ENCODE results near the gene LGALS4.
"Not testable (repeated sequence)": the region's sequence is repeated elsewhere in the genome, so short reads cannot be mapped to it uniquely, and the experiment has no call there.

LGALS4 gene, protein sequence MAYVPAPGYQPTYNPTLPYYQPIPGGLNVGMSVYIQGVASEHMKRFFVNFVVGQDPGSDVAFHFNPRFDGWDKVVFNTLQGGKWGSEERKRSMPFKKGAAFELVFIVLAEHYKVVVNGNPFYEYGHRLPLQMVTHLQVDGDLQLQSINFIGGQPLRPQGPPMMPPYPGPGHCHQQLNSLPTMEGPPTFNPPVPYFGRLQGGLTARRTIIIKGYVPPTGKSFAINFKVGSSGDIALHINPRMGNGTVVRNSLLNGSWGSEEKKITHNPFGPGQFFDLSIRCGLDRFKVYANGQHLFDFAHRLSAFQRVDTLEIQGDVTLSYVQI

DNA sequence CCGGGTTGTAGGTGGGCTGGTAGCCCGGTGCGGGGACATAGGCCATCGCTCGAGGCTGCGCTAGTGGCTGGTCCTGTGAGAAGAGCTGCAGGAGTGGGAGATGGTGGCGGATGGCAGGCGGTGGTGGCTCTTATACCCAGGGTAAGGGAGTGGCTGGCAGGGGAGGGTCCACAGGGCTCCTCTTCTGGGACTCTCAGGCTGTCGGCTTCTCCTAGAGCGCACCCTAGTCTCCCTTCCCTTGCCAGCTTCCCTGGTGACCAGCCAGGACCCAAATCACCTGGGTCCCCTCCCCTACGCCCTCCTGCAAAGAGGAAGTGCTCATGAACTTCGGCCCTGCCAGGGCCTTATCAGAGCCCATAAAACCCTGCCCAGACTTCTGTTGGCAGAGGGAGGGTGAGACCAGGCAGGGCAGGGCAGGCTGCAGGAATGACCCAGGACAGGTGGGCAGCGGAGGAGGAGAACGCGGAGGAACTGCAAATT, at the start of gene LGALS4:
Gene LGALS4, minus strand, starts transcription at position 105 of the 480 bp plus-strand sequence. Its CDS starts 59 bp downstream, at position 46.
- no peak for DNase-seq (ENCODE audit: low spot score)

DNA sequence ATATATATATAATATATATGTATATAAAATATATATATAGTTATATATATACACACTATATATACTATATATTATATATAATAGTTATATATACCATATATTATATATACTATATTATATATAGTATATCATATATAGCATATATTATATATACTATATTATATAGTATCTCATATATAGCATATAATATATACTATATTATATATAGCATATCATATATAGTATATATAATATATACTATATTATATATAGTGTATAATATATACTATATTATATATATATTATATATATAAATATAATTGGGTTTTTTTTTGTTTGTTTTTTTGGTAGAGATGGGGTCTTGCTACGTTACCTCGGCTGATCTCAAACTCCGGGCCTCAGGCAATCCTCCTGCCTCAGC, 48.6 kb upstream of the LGALS4 start:
- no peak for DNase-seq (ENCODE audit: low spot score)

DNA sequence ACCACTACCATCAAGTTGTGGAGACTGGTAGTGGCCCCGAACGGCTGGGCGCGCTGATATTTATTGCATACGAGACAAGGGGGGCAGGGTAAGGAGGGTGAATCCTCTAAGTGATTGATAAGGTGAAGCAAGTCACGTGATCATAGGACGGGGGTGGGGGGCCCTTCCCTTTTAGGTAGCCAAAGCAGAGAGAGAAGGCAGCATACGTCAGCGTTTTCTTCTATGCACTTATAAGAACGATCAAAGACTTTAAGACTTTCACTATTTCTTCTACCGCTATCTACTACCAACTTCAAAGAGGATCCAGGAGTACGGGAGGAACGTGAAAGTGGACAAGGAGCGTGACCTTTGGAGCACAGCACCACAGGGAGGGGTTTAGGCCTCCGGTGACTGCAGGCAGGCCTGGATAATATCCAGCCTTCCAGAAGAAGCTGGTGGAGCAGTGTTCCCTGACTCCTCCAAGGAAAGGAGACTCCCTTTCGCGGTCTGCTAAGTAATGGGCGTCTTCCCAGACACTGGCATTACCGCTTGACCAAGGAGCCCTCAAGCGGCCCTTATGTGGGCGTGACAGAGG, 47.0 kb upstream of the LGALS4 start:
- not testable (repeated sequence) for DNase-seq (ENCODE audit: low spot score)

DNA sequence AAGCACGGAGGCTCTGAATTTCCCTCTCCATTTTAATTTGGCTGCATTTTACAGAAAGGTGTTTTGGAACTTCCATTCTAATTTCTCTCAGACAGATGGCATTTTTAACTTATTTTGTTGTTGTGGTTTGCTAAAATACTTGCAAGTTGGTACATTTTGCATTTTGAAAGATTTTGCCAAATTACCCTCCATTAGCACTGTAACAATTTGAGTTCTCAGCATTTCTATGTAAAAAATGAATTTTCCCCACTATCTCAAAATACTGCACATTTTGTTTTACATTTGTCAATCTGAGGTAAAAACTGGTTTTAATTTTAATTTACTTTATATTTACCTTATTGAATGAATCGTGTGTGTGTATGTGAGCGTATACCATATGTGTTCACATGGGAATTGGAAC, 44.1 kb upstream of the LGALS4 start:
- no peak for DNase-seq (ENCODE audit: low spot score)

DNA sequence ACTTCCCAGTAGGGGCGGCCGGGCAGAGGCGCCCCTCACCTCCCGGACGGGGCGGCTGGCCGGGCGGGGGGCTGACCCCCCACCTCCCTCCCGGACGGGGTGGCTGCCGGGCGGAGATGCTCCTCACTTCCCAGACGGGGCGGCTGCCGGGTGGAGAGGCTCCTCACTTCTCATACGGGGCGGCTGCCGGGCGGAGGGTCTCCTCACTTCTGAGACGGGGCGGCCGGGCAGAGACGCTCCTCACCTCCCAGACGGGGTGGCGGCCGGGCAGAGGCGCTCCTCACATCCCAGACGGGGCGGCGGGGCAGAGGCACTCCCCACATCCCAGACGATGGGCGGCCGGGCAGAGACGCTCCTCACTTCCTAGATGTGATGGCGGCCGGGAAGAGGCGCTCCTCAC, 43.0 kb upstream of the LGALS4 start:
- not testable (repeated sequence) for DNase-seq (ENCODE audit: low spot score)

DNA sequence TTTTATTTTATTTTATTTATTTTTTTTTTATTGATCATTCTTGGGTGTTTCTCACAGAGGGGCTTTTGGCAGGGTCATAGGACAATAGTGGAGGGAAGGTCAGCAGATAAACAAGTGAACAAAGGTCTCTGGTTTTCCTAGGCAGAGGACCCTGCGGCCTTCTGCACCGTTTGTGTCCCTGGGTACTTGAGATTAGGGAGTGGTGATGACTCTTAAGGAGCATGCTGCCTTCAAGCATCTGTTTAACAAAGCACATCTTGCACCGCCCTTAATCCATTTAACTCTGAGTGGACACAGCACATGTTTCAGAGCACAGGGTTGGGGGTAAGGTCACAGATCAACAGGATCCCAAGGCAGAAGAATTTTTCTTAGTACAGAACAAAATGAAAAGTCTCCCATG, 42.2 kb upstream of the LGALS4 start:
- DNase-seq (ENCODE audit: low spot score) = not testable (repeated sequence)

DNA sequence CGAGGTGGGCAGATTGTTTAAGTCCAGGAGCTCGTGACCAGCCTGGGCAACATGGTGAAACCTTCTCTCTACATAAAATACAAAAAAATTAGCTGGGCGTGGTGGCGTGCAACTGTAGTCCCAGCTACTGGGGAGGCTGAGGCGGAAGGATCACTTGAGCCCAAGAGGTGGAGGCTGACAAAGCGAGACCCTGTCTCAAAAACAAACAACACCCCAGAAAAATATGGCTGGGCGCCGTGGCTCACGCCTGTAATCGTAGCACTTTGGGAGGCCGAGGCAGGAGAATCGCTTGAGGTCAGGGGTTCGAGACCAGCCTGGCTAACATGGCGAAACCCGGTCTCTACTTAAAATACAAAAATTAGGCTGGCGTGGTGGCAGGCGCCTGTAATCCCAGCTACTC, 40.5 kb upstream of the LGALS4 start:
- DNase-seq (ENCODE audit: low spot score) = no peak

DNA sequence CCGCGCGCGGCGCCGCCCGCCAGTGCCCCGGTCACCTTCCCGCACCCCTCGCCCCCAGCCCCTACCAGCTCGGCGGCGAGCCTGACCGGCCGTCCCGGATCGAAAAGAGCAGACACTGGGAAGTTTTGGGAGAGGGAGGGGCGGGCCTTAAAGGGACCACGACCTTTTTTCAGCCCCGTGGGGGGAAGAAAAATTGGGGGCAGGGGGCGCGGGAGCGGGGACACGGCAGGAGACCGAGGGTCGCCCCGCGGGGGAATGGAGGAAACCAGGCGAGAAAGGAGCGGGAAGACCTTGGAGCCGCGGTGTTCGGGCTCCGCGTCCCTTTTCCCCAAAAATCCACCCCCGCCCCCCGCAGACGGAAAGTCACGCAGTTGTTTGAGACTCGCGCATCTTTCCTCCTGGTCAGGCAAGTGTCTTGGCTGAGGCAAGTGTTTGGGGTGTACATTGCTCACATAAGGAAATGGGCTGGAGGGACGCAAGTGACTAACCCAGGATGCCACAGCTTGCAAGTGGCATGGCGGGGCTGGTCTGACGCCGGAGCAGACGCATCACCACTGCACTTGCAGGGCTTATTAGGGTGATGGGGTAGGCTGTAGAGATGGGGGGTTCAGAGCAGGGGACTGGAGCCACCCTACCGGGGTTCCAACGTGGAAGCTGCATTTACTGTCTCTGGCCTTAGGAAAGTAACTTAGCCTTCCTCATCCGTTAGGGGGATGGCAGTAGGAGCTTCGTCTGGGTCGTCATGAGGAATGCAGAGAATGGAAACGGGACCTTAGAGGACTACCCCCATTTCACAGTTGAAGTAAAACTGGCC, 39.7 kb upstream of the LGALS4 start:
- peak; percentile 55 for DNase-seq (ENCODE audit: low spot score)

DNA sequence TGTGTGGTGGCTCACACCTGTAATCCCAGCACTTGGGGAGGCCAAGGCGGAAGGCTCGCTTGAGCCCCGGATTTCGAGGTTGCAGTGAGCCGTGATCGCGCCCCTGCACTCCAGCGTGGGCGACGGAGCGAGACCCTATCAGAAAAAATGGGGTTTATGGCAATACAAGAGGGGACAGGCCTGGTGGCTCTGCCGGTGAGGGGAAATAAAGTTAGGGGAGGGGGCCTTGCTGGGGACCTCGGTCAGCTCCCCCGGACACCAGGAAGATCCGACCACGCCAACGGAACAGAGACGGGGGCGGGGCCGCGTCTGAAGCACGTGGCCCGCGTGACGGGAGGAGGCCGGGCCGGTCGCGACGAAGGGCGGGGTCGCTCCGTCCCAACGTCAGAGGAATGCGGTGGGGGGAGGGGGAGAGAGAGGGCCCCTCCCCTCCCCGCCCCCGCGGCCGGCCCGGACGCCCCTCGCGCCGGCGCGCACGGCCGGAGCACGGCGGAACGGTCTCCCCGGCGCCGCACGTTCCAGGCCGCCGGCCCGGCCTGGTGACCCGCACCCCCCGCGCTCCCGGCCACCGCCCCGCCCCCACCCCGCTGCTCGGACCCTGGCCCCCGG, 39.0 kb upstream of the LGALS4 start:
- DNase-seq (ENCODE audit: low spot score) = peak; percentile 91

DNA sequence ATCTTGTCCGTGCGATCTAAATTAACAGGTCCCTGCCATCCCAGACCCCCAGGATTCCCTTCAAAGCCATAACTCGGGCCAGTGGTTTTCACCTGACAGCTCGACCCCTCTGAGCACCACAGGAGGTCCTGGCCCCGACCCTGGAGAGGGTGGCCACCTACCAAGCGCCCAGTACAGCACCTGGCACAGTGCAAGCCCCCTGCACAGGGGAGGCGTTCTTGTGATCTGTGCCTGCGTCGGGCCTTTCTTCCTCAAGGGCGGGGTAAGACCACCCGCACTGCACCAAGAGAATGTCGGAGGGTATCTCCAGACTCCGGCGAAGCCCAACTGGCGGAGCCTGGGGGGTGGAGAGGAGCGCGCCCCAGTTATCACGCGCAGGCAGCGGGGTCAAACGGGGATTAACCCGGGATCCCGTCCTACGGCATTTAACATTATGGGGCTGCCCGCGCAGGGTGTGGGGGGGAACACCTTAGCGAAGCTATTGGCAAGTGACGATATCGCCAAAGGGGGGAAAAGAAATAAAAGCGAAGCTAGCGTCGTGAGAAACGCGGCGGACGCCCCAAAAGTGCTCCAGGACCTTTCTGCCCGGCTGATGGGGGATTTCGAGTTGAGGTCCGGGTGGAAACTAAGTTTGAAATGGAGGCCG, 38.4 kb upstream of the LGALS4 start:
- DNase-seq (ENCODE audit: low spot score) = peak; percentile 57

DNA sequence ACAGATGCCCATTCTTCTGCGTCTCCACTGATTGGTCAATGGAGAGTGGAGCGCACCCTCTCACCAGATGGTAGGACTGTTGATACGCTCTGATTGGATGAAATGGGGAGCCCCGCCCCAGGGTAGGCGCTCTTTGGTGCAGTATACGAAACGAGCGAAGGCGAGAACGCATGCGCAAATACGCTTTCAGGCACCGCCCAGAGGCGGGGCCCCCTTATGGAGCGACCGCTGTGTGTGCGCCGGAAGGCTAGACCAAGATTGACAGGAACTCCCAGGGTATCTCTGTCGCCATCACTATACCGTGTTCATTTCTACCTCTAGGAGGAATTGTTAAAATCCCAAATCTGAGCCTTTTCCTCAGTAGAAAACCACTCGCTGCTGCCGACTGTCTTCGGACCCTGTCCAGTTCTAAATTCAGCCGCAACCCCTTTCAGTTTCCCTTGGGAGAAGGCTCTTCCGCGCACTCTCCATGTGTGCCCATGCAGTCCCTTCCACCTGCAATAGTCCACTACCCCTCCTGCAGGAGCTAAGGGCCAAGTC, 37.8 kb upstream of the LGALS4 start:
- DNase-seq (ENCODE audit: low spot score) = no peak

DNA sequence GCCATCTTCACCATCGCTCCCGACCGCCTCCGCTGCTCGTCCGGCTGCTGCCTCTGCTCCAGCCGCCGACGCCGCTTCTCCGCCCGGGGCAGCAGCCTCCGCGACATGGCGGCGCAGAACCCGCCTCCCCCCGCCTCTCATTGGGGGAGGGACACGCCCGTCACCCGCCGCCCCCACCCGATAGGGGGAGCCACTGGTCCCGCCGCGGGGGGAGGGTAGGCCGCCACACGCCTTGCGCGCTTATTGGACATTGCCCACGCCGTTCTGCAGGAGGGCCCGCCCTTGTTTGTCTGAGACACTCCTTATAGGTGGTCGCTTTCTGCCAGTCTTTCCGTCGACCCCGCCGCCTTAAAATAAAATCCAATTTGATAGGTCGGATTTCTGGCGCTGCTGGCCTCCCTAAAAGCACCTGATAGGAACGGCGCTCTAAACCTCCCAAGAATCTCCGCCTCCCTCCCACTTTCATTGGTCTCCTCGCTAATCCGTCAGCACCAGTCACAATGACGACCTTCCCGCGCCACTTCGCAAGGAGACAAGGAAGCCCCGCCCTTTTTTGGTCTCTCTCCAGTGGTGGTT, 37.2 kb upstream of the LGALS4 start, which contains the start of gene HNRNPL:
Gene HNRNPL, minus strand, starts transcription at position 127 of the 576 bp plus-strand sequence. Its CDS starts 20 bp downstream, at position 107.
- DNase-seq (ENCODE audit: low spot score) = peak; percentile 100

DNA sequence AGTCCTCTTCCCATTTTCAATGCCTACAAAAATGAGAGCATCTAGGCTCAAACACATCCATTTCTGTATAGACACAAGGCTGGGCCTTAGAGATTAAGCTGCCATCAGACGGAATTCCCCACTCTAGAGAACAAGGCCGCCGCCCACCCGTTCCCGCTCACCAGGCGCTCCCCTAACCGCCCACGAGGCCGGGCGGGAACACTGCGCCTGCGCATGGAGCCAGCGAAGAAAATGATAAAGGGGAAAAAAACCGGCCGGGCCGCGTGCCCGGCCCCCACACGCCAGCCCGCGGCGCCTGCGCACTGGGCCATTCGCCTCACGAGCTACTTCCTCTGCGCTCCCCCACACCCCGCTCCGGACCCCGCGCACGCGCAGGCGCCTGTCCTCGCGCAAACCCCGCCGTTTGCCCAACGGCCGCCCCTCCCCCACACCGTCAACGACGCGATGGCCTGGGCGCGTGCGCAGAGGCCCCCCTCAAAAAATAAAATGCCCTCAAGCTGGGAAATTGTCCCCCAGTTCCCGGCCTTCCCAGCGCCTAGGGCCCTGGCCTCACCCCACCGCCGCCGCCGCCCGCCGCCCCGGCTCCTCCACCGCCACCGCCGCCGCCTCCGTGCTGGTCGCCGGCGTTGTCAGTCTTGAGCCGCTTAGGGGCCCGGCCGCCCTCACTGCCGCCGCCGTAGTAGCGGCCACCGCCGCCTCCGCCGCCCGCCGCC, 36.6 kb upstream of the LGALS4 start:
- peak; percentile 96 for DNase-seq (ENCODE audit: low spot score)

DNA sequence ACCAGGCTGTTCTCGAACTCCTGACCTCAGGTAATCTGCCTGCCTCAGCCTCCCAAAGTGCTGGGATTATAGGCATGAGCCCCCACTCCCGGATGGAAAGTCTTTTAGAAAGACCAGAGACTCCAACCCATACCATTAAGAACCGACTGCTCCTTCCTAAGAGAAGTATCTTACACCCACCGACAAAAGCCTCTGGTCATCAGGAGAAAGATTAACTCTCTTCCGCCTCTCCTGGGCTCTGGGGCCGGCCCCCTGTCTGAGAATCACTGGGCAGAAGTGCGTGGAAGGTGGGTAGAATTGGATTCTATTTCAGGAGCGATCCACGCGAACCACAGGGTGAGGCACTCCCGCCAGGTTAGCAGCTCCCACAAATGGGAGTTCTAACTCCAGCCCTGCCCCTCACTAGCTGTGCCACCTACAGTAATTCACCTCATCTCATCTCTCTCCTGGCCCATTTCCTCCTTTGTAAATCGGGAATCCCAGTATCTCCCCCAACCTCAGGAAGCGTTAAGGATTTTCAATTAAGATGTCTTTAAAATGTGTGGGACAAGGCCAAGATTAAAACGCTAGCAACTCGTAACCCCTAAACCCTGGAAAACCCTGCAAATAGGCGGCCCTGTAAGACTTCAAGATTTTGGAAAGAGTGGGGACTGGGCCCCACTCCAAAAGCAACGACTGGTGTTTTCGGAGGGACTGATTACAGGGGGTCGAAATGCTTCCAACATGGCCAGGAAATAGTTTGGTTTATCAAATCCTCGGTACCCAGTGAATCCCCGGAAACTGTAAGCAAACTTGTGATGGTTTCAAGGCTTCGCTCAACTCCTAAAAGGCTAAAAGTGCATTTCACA, 35.8 kb upstream of the LGALS4 start:
- no peak for DNase-seq (ENCODE audit: low spot score)

DNA sequence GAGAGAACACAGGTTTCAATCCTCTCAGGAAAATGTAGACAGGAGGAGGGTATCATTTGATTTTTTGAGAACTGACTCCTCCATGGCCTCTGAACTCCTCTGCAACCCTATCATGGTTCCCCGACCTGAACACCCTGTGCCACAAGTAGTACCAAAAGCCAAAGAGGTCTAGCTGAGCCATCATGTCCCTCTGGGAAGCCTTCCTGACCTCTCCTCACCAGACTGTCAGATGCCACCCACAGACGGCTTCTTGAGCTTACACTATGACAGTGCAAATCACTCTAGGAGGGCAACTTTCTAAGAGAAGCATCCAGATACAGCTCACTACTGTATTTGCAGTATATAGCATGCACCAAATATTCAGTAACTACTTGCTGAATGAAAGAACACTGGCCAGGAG, 33.4 kb upstream of the LGALS4 start:
- DNase-seq (ENCODE audit: low spot score) = no peak

DNA sequence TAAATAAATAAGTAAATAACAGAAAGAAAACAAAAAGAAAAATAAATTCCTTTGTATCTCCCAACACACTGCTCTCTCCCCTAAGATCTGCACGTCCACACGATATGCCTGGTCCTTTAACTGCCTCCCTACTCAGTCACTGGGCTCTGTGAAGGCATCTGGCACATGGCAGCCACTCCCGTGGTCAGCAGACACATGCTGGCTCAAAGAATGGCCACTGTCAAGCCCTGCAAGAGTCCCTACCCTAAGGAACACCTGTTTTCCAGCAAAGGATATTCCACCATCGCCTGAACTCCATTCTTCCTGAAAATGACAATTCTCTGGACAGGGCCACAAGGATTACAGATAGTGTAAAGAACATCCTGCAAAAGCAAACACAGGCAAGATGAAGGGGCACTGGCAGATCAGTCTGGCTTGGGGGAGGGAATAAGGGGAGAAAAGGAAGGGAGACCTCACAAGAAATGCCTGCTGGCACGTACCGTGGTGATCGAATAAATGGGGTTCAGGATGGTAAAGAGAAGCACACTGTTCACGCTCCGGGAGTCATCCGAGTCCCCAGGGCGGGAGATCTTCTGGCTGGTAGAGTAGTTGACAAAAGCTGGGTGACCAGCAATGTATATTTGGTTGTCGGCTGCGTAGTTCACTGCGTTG, 32.8 kb upstream of the LGALS4 start:
- DNase-seq (ENCODE audit: low spot score) = no peak

DNA sequence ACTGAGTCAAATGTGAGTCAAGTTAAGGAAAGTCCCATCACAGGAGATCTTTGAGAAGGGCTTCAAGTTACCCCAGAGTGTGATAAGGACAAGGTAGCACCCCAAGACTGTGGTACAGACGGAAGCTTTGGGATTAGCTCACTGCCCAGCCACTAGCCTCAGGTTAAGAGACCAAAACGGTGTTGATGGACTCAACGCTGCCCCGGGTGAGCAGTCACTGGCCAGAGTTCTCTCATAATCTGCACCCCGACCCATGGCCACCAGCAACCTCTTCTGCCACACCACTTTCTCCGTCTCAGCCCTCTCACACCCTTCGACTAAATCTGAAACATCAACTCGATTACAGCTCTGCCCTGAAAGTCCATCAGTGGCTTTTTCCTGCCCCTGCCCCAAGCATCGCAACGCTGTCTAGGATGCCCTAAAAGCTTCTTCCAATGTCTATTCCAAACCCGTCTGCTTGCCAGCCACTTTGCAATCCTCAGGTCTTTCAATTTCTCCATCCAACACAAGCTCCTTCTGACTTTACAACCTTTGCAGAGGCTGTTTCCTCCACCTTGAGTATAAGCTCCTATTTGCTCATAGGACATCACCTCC, 31.4 kb upstream of the LGALS4 start:
- no peak for DNase-seq (ENCODE audit: low spot score)

DNA sequence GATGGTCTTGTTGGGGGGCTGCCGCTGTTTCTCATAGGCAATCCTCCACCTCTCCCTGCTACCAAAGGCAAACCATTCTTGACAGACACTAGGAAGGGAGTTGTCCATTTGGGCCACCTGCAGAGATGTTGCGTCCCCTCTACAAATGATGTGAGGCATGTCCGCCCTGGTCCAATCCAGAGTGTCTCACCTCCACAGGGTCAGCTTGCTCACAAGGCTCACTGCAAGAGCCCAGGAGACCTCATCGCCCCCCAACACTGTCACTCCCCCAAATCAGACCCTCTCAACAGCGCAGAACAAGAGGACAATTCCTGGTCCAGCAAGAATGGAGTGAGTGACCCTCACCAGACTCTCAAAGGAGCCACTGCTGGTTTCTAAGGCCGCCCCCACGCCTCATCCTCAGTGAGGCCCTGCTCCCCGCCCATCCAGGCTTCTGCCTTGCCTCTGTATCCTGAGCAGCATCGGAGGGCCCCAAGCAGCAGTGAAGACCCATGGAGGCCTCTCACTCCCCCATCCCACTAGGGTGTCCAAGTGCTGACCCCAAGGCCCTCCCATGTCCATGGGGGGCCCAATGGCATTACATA, 30.5 kb upstream of the LGALS4 start:
- no peak for DNase-seq (ENCODE audit: low spot score)

Data from hematopoietic multipotent progenitor cell treated with erythropoietin and hydrocortisone succinate and interleukin-3 and kit ligand, for 15 days (in vitro differentiated cells).